Activated CD4-positive, alpha-beta T cell treated with anti-CD3 and anti-CD28 coated beads for 4 hours (primary cell): ENCODE data around the gene CLC.
A peak's percentile ranks its signal among the peaks of the same experiment; 100 is the strongest.
"Not testable (repeated sequence)": the region's sequence is repeated elsewhere in the genome, so short reads cannot be mapped to it uniquely, and the experiment has no call there.

Experiments
- DNase-seq, 2 donors: peaks; one replicate each; pipeline ENCODE4 v3.0.0-alpha.2; 2020

The CLC gene

DNA sequence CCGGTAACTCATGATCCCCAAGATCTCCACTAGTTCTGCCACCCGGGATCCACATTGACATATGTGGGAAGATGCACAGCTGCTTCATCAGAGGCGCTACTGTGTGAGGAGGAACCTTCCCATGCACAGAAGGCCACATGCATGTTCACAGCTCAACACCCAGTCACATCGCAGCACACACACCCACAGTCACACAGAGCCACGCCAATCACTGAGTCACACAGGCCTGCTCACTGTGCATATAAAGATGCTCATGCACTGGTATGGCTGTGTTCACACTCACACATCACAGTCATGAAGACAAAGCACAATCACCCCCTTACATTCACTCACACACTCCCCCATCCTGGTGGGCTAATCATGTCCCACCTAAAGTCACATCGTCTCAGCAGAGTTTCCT lies 9.8 kb downstream of the CLC start:
- no peak for DNase-seq

DNA sequence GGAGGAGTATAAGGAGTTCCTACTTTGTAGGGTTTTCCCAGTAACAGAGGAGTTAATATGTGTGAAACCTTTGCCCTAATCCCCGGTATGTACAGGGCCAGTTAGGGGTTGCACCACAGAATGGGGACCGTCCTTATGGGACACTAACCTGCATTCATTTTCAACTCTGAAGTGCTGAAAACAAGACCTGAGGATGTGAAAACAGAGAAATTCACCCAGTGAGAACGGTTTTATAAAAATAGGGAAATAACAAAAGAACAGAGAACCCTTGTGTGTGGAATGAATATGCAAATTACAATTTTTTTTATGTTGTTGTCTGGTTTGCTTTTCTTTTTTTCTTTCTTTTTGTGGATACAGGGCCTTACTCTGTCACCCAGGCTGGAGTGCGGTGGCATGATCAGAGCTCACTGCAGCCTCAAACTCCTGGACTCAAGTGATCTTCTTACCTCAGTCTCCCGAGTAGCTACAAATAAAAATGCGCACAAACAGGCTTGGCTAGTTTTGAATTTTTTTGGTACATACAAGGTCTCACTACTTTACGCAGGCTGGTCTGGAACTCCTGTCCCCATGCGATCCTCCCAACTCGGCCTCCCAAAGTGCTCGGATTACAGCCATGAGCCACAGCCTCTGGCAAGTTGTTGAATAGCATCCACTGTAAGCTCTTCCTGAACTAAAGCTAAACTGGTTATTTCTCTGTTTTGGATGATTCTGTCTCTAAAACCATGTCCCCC lies 10.6 kb downstream of the CLC start:
- no peak for DNase-seq

- no peak for DNase-seq
Measured at GRCh38 chr19:39725995-39726394, 11.8 kb downstream of the CLC start.

- not testable (repeated sequence) for DNase-seq
Measured at GRCh38 chr19:39720144-39720543, 17.7 kb downstream of the CLC start.

- no peak for DNase-seq
Measured at GRCh38 chr19:39710333-39710890, 27.4 kb downstream of the CLC start.

- DNase-seq, result no peak
Measured at GRCh38 chr19:39709026-39709872, 28.6 kb downstream of the CLC start.

DNA sequence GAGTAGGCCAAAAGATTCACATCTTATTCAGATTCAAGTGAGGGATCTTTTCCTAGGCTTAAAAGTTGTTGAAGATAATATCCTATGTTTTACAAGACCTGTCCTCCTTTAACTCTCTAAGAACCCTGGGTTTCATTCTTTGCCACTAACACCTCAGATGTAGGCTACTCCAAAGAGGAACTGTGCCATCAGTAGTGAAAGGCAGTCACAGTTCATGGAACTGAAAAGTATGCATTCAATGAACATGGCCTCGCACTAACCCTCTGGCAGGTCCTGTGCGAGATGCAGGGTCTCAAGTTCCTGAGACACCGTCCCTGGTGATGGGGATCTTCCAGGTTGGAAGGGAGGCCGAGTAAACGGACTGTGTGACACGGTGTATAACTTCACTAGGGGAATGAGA lies 29.2 kb downstream of the CLC start:
- DNase-seq, result no peak

GRCh38 chr19:39705578-39706188 lies 32.1 kb downstream of the CLC start:
- DNase-seq, result peak; percentile 21 to 28

GRCh38 chr19:39704181-39705044 lies 33.4 kb downstream of the CLC start, which contains the start of gene LGALS14:
Gene LGALS14 (plus strand): TSS chr19:39704481. CDS start chr19:39704529, 48 bp downstream.
- no peak for DNase-seq

DNA sequence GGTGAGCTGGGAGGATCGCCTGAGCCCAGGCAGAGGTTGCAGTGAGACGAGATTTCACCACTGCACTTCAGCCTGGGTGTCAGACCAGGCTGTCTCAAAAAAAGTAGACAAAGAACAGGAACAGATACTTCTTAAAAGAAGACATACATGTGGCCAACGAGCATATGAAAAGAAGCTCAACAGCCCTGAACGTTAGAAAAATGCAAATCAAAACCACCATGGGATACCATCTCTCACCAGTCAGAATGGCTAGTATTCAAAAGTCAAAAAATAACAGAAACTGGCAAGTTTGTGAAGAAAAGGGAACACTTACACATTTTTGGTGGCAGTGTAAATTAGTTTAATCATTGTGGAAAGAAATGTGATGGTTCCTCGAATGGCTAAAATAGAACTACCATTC lies 36.5 kb downstream of the CLC start:
- no peak for DNase-seq

- no peak for DNase-seq
Measured at GRCh38 chr19:39698535-39698934, 39.3 kb downstream of the CLC start.

GRCh38 chr19:39696387-39696786 lies 41.4 kb downstream of the CLC start:
- no peak for DNase-seq

- no peak for DNase-seq
Measured at GRCh38 chr19:39695759-39696158, 42.1 kb downstream of the CLC start.

DNA sequence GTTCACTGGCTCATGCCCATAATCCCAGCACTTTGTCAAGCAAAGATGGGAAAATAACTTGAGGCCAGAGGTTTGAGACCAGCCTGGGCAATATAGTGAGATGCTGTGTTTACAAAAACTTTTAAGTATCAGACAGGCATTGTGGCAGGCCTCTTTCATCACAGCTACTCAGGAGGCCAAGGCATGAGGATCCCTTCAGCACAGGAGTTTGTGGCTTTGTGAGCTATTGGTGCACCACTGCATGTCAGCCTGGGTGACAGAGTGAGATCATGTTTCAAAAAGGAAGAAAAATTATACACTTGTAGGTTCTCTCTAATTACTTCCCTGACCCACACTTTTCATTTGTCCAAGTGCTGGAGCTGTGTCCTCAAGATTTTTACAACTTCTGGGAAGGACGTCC lies 45.0 kb downstream of the CLC start:
- DNase-seq, result no peak

GRCh38 chr19:39692166-39692565 lies 45.7 kb downstream of the CLC start:
- DNase-seq, result no peak

- not testable (repeated sequence) for DNase-seq
Measured at GRCh38 chr19:39688637-39689036, 49.2 kb downstream of the CLC start.

- no peak for DNase-seq
Measured at GRCh38 chr19:39686739-39687138, 51.1 kb downstream of the CLC start.

GRCh38 chr19:39684267-39684666 lies 53.6 kb downstream of the CLC start:
- no peak for DNase-seq

- DNase-seq, result no peak
Measured at GRCh38 chr19:39681416-39681815, 56.4 kb downstream of the CLC start.
